Adrenal gland (tissue), 5 donors: Measurements from ENCODE around the gene CIDEA.
"Not testable (repeated sequence)": the region's sequence is repeated elsewhere in the genome, so short reads cannot be mapped to it uniquely, and the experiment has no call there.

ENCODE experiments used
- POLR2A ChIP-seq, 2 donors: fragments of 450-650 bp; IDR thresholded peaks; one replicate each; pipeline ENCODE4 v1.6.1; 2017; ENCODE audit warnings: antibody characterized with exemption in 2 of 2, mild to moderate bottlenecking in 2 of 2, moderate library complexity in 1 of 2
- TF ChIP-seq, protein P1 (sequence below), 6 experiments: fragments of 450-650 bp in 4 of 6; fragments of 200-600 bp in 2 of 6; sonication (generic) in 1 of 6; IDR thresholded peaks; 1 replicate in 5 of 6; 2 replicates in 1 of 6; pipeline versions ENCODE4 v1.5.1 to v1.8.0; 2016 to 2021; ENCODE audit warnings: antibody characterized with exemption in 6 of 6, mild to moderate bottlenecking in 2 of 6, moderate library complexity in 1 of 6
- donor health status: DM: no; HTN: no; CAD: no.

DNA sequence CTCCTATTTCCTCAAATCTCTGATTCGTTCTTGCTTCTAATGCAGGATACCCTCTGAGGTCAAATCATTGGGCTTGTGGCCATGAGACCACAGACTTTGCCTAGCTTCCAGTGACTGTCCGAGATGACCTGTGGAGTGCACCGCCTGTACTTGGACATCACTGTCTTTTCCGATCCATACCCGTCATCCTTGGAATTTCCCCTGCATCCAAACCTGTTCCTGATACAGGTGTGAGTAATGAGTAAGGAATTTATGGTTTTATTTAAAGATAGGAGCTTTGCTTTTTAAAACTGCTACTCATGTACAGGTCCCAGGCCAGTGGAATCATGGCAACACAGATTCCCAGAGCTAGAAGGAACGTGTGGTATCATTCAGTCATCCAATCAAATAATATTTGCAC, 35.6 kb upstream of the CIDEA start:
- TF ChIP-seq, protein P1, sequence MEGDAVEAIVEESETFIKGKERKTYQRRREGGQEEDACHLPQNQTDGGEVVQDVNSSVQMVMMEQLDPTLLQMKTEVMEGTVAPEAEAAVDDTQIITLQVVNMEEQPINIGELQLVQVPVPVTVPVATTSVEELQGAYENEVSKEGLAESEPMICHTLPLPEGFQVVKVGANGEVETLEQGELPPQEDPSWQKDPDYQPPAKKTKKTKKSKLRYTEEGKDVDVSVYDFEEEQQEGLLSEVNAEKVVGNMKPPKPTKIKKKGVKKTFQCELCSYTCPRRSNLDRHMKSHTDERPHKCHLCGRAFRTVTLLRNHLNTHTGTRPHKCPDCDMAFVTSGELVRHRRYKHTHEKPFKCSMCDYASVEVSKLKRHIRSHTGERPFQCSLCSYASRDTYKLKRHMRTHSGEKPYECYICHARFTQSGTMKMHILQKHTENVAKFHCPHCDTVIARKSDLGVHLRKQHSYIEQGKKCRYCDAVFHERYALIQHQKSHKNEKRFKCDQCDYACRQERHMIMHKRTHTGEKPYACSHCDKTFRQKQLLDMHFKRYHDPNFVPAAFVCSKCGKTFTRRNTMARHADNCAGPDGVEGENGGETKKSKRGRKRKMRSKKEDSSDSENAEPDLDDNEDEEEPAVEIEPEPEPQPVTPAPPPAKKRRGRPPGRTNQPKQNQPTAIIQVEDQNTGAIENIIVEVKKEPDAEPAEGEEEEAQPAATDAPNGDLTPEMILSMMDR (IDR thresholded peaks at IDR 0.05), result not testable (repeated sequence)
- not testable (repeated sequence) for TF ChIP-seq POLR2A (IDR thresholded peaks at IDR 0.05)
